GM23338 (cell line): ENCODE data around the gene STAT5B. TPM values are rescaled to one million over a fixed set of nuclear protein-coding genes. Genes with fewer than 3 reads are reported as not detected.

Experiments
- ATAC-seq: fragments of 200-7000 bp; cut with Tn5 transposase; 3 replicates; pipeline ENCODE4 v1.9.1; 2020
- DNase-seq: peaks from one replicate; pipeline ENCODE4 v3.0.0-alpha.2; 2015; ENCODE audit warnings: low spot score
- H2AFZ ChIP-seq: fragments of 200-600 bp; sonication (generic); 2 replicates; pipeline ENCODE4 v1.8.0; 2016; ENCODE audit warnings: antibody characterized with exemption, mild to moderate bottlenecking, moderate library complexity
- H3F3A ChIP-seq: fragments of 200-600 bp; sonication (generic); replicated peaks from 2 replicates; pipeline ENCODE4 v1.8.0; 2017; ENCODE audit warnings: antibody characterized with exemption, mixed run types, low read depth
- H3K27ac ChIP-seq: fragments of 200-600 bp; sonication (generic); 2 replicates; pipeline ENCODE4 v1.6.1; 2016; ENCODE audit warnings: low read depth
- H3K27me3 ChIP-seq: fragments of 200-600 bp; sonication (generic); 2 replicates; pipeline ENCODE4 v1.8.0; 2016; ENCODE audit warnings: mild to moderate bottlenecking, mixed run types, moderate library complexity; ENCODE audit not compliant: insufficient read depth
- H3K36me3 ChIP-seq: fragments of 200-600 bp; sonication (generic); 2 replicates; pipeline ENCODE4 v1.8.0; 2016; ENCODE audit warnings: mild to moderate bottlenecking; ENCODE audit not compliant: insufficient read depth
- H3K4me1 ChIP-seq: fragments of 200-600 bp; sonication (generic); 2 replicates; pipeline ENCODE4 v1.8.0; 2016; ENCODE audit warnings: mild to moderate bottlenecking, moderate library complexity; ENCODE audit not compliant: insufficient read depth
- H3K4me2 ChIP-seq: fragments of 200-600 bp; sonication (generic); 2 replicates; pipeline ENCODE4 v1.7.1; 2017; ENCODE audit warnings: mixed run types
- H3K4me3 ChIP-seq: fragments of 200-600 bp; sonication (generic); 2 replicates; pipeline ENCODE4 v1.6.1; 2016; ENCODE audit warnings: mixed run types
- H3K79me2 ChIP-seq: fragments of 200-600 bp; sonication (generic); replicated peaks from 2 replicates; pipeline ENCODE4 v1.8.0; 2017; ENCODE audit warnings: mild to moderate bottlenecking; ENCODE audit not compliant: insufficient read depth
- H3K9me2 ChIP-seq: fragments of 200-600 bp; sonication (generic); 2 replicates; pipeline ENCODE4 v1.8.0; 2017; ENCODE audit not compliant: insufficient read depth
- H4K20me1 ChIP-seq: fragments of 200-600 bp; sonication (generic); replicated peaks from 2 replicates; pipeline ENCODE4 v1.8.0; 2017; ENCODE audit warnings: mild to moderate bottlenecking; ENCODE audit not compliant: insufficient read depth
- H3K27ac Mint-ChIP-seq: 2 replicates; pipeline ENCODE4 v1.8.0; 2020; ENCODE audit warnings: inconsistent platforms, mild to moderate bottlenecking, moderate library complexity, mixed read lengths
- H3K27me3 Mint-ChIP-seq: 3 replicates; pipeline ENCODE4 v1.8.0; 2022; ENCODE audit warnings: low read depth, mild to moderate bottlenecking, moderate library complexity, mixed read lengths, inconsistent platforms; ENCODE audit not compliant: insufficient read depth, poor library complexity
- H3K36me3 Mint-ChIP-seq: 3 replicates; pipeline ENCODE4 v1.8.0; 2021; ENCODE audit warnings: low read depth, mild to moderate bottlenecking, inconsistent platforms, moderate library complexity, mixed read lengths
- H3K4me1 Mint-ChIP-seq: 3 replicates; pipeline ENCODE4 v1.8.0; 2020; ENCODE audit warnings: mild to moderate bottlenecking, inconsistent platforms, mixed read lengths
- H3K4me3 Mint-ChIP-seq: 3 replicates; pipeline ENCODE4 v1.8.0; 2021; ENCODE audit warnings: moderate library complexity, mild to moderate bottlenecking, inconsistent platforms, mixed read lengths
- H3K9me3 Mint-ChIP-seq: 3 replicates; pipeline ENCODE4 v1.8.0; 2020; ENCODE audit warnings: moderate library complexity, mild to moderate bottlenecking, inconsistent platforms, mixed read lengths
- CTCF ChIP-seq, 2 experiments: fragments of 200-600 bp in 1 of 2; sonication (generic) in 1 of 2; conservative IDR thresholded peaks; 2 replicates each; pipeline versions ENCODE4 v1.5.1 to v1.6.1; 2016 to 2017; ENCODE audit warnings: antibody characterized with exemption in 2 of 2, low read depth in 2 of 2, mild to moderate bottlenecking in 2 of 2, moderate library complexity in 1 of 2
- EZH2 ChIP-seq: fragments of 200-600 bp; sonication (generic); IDR thresholded peaks from one replicate; pipeline ENCODE4 v1.8.0; 2017; ENCODE audit warnings: antibody characterized with exemption, mild to moderate bottlenecking, low read depth; ENCODE audit not compliant: unreplicated experiment
- JUNB ChIP-seq: IDR thresholded peaks from one replicate; pipeline ENCODE4 v1.6.1; 2016; ENCODE audit warnings: antibody characterized with exemption; ENCODE audit not compliant: unreplicated experiment
- NANOG ChIP-seq: IDR thresholded peaks from 2 replicates; pipeline ENCODE4 v1.6.1; 2016; ENCODE audit warnings: antibody characterized with exemption, borderline replicate concordance
- STAT1 ChIP-seq: IDR thresholded peaks from one replicate; pipeline ENCODE4 v1.6.1; 2016; ENCODE audit warnings: antibody characterized with exemption; ENCODE audit not compliant: unreplicated experiment
- ZNF331 ChIP-seq: fragments of 250-450 bp; sonication (Bioruptor Pico); IDR thresholded peaks from 2 replicates; pipeline ENCODE4 v1.5.0; 2020; ENCODE audit warnings: low read depth, mild to moderate bottlenecking, moderate library complexity
- polyA plus RNA-seq: library from polyadenylated mRNA; unstranded; fragments of >200 nt; fragmentation: Nextera tagmentation; extraction: Ambion mirVana; gene quantifications from 2 replicates; pipeline ENCODE4 v1.2.1, GENCODE V29; 2016
- total RNA-seq: library from RNA; depleted of rRNA; stranded (reverse); fragments of >200 nt; shearing (Covaris generic); gene quantifications from 2 replicates; pipeline ENCODE4 v1.2.3, GENCODE V29; 2014
- TF ChIP-seq, protein P1 (sequence below): fragments of 250-450 bp; sonication (Bioruptor Pico); IDR thresholded peaks from 2 replicates; pipeline ENCODE4 v1.5.0; 2020; ENCODE audit warnings: mild to moderate bottlenecking, moderate library complexity

Gene STAT5B
- total and polyA plus RNA-seq, 2 experiments from 2014 or later: 13.9 to 60.5 TPM

DNA sequence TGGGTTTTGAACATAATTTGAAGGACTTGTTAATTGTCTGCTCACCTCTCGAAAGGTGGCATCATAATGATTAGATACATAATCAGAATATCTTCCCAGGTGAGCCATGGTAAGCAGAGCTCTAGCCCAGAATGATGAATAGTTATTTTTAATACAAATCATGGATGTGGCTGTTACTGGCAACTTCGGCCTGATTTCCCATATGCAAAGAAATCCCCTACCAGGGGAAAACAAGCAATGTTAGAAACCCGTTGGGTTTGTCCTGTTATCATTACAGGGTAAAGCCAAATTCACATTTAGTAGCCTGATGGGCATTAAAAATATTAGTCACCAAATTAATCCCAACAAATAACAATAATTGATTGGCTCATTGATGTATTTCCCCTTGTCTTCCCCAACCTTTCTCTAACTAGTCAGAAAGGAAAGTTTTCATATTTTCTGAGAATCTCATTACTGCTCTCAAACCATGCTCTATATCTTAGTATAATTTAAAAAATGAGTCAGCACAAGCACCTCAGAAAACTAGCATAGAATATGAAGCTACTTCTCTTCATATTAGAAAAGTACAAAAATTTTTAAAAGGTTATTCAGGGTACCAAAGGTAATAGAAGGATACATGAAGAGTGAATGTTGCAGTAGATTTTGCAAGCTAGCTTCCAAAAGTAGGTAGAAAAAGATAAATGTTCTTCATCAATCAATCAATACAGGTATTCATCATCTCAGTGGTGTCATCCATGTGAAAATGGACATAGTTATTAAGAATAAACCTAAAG, 5.0 kb downstream of the STAT5B start (continued):
- TF ChIP-seq CTCF (conservative IDR thresholded peaks at IDR 0.05; ENCODE audit: low read depth in 2 of 2) (no peak), JUNB (no peak), STAT1 (no peak)
- TF ChIP-seq, protein P1, sequence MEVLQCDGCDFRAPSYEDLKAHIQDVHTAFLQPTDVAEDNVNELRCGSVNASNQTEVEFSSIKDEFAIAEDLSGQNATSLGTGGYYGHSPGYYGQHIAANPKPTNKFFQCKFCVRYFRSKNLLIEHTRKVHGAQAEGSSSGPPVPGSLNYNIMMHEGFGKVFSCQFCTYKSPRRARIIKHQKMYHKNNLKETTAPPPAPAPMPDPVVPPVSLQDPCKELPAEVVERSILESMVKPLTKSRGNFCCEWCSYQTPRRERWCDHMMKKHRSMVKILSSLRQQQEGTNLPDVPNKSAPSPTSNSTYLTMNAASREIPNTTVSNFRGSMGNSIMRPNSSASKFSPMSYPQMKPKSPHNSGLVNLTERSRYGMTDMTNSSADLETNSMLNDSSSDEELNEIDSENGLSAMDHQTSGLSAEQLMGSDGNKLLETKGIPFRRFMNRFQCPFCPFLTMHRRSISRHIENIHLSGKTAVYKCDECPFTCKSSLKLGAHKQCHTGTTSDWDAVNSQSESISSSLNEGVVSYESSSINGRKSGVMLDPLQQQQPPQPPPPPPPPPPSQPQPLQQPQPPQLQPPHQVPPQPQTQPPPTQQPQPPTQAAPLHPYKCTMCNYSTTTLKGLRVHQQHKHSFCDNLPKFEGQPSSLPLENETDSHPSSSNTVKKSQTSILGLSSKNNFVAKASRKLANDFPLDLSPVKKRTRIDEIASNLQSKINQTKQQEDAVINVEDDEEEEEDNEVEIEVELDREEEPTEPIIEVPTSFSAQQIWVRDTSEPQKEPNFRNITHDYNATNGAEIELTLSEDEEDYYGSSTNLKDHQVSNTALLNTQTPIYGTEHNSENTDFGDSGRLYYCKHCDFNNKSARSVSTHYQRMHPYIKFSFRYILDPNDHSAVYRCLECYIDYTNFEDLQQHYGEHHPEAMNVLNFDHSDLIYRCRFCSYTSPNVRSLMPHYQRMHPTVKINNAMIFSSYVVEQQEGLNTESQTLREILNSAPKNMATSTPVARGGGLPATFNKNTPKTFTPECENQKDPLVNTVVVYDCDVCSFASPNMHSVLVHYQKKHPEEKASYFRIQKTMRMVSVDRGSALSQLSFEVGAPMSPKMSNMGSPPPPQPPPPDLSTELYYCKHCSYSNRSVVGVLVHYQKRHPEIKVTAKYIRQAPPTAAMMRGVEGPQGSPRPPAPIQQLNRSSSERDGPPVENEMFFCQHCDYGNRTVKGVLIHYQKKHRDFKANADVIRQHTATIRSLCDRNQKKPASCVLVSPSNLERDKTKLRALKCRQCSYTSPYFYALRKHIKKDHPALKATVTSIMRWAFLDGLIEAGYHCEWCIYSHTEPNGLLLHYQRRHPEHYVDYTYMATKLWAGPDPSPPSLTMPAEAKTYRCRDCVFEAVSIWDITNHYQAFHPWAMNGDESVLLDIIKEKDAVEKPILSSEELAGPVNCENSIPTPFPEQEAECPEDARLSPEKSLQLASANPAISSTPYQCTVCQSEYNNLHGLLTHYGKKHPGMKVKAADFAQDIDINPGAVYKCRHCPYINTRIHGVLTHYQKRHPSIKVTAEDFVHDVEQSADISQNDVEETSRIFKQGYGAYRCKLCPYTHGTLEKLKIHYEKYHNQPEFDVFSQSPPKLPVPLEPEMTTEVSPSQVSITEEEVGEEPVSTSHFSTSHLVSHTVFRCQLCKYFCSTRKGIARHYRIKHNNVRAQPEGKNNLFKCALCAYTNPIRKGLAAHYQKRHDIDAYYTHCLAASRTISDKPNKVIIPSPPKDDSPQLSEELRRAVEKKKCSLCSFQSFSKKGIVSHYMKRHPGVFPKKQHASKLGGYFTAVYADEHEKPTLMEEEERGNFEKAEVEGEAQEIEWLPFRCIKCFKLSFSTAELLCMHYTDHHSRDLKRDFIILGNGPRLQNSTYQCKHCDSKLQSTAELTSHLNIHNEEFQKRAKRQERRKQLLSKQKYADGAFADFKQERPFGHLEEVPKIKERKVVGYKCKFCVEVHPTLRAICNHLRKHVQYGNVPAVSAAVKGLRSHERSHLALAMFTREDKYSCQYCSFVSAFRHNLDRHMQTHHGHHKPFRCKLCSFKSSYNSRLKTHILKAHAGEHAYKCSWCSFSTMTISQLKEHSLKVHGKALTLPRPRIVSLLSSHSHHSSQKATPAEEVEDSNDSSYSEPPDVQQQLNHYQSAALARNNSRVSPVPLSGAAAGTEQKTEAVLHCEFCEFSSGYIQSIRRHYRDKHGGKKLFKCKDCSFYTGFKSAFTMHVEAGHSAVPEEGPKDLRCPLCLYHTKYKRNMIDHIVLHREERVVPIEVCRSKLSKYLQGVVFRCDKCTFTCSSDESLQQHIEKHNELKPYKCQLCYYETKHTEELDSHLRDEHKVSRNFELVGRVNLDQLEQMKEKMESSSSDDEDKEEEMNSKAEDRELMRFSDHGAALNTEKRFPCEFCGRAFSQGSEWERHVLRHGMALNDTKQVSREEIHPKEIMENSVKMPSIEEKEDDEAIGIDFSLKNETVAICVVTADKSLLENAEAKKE (CRISPR knock-in tag): no peak

DNA sequence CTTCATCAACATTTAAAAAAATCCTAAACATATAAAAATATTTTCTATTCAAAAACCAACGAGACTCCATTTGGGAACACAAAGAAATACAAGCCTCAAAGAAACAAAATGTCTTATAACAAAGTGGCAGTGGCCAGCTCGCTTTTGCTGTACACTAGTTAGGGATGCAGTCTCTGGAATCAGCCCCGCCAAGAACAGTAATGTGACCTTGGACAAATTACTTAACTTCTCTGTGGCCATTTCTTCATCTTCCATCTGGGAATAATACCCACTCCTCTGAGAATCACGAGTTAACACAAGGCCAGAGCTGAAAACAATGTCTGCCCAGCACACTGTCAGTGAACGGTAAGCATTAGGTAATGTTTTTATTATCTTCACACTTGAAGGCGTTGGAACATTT, 5.6 kb downstream of the STAT5B start:
- Mint-ChIP-seq H3K27me3 (peaks cover 3% of the 10 kb centered on the region), H3K4me1 (peaks cover 45% of the 10 kb centered on the region), H3K9me3 (no peaks in the 10 kb centered on the region), H3K27ac (no peak overlapping the region), H3K36me3 (no peaks in the 10 kb centered on the region; the same call in 2 of the 3 replicates), H3K4me3 (no peak overlapping the region)
- Histone ChIP-seq H3K36me3 (no peaks in the 10 kb centered on the region), H3K9me2 (no peaks in the 10 kb centered on the region), H3K4me1 (peaks cover 46% of the 10 kb centered on the region), H3K79me2 (peaks cover 97% of the 10 kb centered on the region), H3K27me3 (no peaks in the 10 kb centered on the region), H2AFZ (no peak overlapping the region), H3K4me2 (no peak overlapping the region), H3K4me3 (no peak overlapping the region), H3K27ac (no peak overlapping the region), H4K20me1 (peaks cover 5% of the 10 kb centered on the region; the same call in 1 of the 2 replicates), H3F3A (0 out of 2 replicates have a peak, but pooled peaks cover 4% of the 10 kb centered on the region)
- no peak for DNase-seq
- ATAC-seq: no peak
- TF ChIP-seq ZNF331 (CRISPR knock-in tag): no peak
- no peak for TF ChIP-seq NANOG
- TF ChIP-seq EZH2: no peak
- no peak for TF ChIP-seq STAT1
